8988T (cell line): ENCODE results near the gene PDE1C.

Source experiments
- DNase-seq: peaks from one replicate; pipeline ENCODE4 v3.0.0; 2011

The PDE1C gene

DNA sequence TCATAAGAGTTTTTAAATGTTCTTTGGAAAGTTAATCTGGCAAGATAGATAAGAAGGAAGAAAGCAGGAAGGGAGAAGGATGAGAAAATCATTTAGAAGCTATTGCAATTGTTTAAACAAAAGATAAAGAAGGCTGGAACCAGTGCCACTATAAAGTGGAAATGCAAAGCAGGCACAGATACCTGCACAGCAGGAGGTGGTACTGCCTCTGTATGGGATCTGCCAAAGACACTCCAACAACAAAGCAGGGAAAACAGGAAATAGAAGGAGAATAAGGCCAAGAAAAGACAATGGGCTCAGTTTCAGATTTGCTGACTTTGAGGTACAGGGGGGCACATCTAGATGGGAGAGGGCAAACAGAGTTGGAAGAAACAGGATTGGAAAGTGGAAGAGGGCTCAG is 244.6 kb downstream of the PDE1C start:
- DNase-seq, result no peak

DNA sequence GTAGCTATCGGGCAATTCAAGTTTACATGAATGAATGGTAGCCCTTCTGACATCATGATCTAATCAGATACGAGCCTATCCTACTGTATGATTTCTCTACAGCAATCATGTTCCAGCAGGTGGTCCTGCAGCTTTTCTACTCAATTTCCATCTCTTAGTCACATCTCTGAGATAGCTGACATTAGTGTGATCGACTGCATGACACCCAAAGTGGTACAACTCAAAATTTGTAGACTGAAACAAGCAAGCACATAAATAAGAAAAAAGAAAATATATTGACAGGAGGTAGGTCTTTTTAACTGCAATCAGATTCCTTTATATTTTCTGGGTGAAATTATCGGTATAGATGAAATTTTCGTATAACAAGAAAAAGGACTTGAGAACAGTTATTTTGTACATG is 251.2 kb downstream of the PDE1C start:
- DNase-seq, result no peak

GRCh38 chr7:31816810-31817209 is 253.4 kb downstream of the PDE1C start:
- DNase-seq, result no peak

DNA sequence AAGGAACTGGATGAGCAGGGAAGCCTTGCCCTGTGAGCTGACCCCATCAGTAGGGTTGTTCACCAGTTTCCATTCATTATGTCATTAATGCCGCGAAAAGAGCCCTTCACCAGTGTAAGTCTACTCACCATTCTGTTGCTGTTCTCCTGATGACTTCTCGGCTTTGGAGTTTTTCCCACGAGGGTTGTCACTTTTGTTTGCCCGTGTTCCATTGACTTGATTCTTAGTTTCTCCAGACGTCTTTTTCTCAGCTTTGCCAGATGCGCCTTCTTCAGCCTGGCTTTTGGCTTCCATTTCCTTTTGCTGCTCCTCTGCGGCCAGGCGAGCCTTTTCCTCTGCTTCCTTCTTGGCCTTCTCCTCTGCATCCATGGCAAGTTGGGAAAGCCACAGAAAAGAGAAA is 254.4 kb downstream of the PDE1C start:
- DNase-seq, result no peak

DNA sequence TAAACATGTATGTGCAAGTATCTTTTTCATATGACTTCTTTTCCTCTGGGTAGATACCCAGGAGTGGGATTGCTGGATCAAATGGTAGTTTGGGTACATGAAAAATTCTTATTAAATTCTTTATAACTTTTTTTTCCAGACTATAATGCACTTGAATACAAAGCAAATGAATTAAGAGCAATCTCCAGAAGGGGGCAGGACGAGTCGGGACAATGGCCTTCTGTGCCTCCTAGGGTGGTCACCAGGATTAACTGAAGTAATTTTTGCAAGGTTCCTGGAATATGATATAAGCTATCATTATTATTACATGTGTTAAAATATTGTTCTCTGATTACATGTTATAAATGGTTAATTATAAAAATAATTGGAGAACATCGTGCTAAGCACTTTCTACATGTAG is 256.0 kb downstream of the PDE1C start:
- no peak for DNase-seq

DNA sequence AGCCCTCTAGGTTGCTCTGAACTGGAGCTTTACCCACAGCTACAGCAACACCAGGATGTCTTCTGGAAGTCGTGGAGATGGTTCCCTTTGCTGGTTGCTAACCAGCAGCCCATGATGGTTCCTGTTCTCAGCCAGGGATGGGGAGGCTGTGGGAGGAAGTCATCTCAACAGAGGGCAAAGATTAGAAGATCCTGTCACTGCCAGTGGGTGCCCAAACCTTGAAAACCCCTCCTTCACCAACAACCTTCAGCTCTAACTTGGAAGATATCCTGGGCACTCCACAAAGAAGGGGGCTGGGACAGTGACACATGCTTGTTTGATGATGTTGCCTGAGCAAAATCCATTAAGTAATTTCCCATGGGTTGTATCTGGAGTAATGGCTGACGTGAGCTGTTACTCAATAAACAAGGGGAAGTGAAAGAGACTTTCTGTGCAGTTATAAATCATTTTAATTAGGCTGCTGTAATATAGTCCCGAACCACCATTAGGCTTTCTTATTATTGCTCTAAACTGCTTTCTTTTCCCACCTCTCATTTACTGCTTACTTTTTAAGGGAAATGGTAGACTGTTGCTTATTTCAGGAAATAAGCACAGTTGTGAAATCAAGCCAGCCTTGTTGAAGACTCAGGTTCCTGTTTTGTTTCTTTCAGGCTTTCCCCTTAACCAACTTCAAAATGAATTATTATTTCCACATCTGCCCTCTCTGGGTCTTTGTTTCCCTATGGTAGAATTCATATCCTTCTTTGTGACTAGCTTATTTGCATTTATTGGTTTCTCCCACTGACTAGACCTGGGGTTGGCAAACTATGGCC is 258.4 kb downstream of the PDE1C start:
- no peak for DNase-seq

GRCh38 chr7:31805209-31805818 is 264.9 kb downstream of the PDE1C start:
- no peak for DNase-seq

DNA sequence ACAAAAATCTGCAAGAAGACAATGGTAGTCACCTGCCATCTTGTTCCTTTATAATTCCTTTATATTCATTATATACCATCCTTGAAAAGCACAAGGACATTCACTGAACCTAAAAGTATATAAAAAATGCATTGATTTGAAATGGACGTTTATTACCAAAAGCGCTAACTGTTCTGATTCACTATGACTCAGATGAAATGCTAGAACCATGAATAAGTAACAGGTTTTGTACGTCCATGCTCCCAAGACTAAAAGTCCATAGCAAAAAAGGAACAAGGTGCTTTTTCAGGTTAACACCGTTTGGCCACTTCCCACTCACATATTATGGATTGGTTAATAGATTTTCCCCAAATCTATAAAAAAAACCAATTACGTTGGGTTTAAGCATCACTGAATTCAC is 273.8 kb downstream of the PDE1C start:
- no peak for DNase-seq

- no peak for DNase-seq
Measured at GRCh38 chr7:31794851-31795344, 275.3 kb downstream of the PDE1C start.

GRCh38 chr7:31791881-31792280 is 278.3 kb downstream of the PDE1C start:
- DNase-seq, result no peak

GRCh38 chr7:31788883-31789680 is 281.1 kb downstream of the PDE1C start:
- no peak for DNase-seq

DNA sequence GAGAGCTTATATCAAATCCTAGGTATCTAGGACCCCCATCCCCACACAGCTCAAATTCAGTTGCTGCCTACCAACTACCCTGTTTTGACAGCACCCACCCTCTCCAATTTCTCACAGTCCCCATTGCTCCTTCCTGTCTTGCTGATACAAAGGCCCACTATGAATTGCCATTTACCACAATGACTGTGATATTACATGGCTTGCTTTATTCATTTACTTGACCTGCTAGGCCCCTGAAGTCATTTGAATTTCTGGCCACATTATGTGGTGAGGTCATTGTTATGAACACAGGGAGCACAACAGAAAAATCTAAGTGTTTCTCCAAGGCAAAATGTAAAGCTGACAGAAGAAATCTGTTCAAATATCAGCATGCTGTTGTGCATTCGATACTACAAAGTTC is 281.8 kb downstream of the PDE1C start:
- DNase-seq, result no peak

DNA sequence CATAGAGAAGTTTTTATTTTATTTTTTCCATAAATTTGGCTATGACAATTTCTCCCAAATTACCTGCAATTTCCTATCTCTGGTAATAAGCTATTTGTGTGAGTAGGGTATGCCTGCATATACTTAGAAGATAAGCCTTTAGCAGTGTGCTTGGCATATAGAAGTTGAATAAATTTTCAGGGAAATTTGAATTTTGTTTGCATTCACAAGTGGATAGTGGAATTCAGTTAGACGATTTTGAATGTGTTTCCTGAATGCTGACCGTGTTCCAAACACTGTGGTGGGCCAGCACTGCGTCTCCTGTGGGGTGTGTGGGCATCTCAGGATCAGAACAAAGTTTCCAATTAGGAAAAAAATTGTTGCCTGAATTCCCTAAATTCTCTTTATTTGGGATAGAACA is 283.9 kb downstream of the PDE1C start:
- no peak for DNase-seq

- no peak for DNase-seq
Measured at GRCh38 chr7:31785101-31785500, 285.1 kb downstream of the PDE1C start.

GRCh38 chr7:31783221-31783620 is 287.0 kb downstream of the PDE1C start:
- no peak for DNase-seq

DNA sequence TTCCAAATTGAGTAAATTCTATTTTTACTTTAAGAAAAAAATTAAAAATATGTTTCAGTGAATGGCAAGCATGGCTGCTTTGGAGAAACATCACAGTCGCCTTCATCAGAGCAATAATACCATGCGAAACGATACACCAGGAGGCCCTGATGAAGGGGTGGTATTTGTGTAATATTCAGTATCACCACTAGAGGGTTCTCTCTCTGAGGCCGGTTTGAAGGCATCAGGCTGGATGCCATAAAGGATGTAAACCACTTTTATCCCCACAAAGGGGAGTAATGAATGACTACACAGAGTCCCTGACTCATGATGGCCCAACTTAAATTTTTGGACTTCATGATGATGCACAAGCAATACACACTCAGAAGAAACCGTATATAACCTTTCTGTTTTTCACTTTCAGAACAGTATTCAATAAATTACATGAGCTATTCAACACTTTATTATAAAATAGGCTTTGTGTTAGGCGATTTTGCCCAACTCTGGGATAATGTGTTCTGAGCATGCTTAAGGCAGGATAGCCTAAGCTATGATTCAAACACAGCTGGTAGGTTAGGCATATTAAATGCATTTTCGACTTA is 287.7 kb downstream of the PDE1C start:
- DNase-seq, result no peak

- DNase-seq, result no peak
Measured at GRCh38 chr7:31778296-31778695, 291.9 kb downstream of the PDE1C start.

GRCh38 chr7:31776616-31777015 is 293.6 kb downstream of the PDE1C start:
- DNase-seq, result peak; percentile 33

DNA sequence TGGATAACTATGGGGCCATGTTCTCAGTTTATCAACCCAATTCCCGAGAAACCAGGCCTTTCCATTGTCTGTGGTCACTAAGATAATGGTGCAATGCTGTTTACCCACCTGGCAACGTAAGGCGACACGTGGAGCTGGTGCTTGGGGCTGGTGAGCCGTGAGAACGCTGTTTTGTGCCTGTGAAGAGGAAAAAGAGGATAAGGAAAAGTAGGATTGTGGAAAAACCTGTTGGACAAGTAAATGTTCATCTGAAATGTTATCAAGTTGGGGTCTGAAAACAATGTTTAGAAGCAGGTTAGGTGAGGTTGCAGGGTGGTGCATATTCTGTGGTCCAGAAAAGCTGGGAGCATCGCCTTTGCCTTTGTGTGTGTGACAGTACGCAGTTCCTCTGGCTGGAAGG is 294.7 kb downstream of the PDE1C start:
- DNase-seq, result no peak

DNA sequence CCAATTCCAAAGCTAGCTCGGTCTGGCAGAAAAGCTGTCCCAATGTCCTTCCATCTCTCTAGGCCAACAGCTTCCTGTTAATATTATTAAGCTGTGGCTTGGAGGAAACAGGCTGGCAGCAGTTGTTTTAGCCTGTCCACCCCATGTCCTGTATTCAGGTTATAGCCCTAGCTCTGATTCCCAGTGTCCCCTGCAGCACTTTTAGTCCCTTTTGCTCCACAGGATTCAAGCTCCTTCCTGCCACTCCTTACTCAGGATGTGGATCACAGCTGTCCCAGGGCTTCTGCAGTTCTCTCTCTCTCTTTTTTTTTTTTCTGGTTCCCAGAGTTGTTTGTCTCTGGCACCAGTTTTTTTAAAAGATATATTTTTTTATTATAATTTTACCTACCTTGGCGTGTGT is 298.0 kb downstream of the PDE1C start:
- no peak for DNase-seq

DNA sequence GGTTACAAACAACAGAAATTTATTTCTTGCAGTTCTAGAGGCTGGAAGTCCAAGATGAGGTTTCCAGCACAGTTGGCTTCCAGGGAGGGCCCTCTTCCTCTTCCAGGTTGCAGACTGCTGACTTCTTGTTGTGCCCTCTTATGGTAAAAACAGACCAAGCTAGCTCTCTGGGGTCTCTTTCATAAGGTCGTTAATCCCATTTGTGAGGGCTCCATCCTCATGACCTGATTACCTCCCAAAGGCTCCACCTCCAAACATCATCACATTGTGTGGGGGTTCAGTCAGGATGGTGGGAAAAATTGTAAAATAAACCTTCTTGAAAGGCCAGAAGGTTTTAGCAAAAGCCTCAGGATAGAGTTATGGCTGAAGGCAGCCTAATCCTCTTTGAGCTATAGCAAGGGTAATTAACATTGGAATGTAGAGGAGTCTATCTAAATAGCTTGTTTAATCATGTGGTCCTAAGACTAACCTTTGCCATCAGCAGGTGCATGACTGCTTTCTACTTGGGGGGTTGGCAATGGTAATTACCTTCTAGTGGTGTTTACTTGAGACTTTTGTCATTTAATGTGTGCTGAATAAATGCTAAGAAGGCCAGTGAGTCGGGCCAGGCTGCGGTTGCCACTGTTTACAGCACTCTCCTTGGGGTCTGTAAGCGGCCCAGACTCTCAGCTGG is 302.4 kb downstream of the PDE1C start:
- DNase-seq, result no peak

DNA sequence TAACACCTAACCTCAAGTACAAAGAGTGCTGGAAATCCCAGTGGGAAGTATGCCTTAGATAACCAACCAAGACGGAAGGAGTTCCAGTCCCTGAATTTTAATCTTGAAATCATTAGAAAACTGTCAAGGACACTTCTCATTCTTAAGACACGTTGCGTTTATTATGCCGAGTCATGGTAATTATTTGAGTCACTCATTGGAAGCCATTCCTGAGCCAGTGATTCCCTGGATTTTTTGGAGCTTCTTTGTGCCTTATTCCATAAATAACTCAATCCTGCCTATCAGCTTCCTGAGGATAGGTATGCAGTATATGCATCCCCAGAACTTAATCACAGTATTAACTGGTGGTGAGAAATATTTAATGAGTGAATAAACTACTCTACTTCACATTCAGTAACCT is 305.7 kb downstream of the PDE1C start:
- no peak for DNase-seq

DNA sequence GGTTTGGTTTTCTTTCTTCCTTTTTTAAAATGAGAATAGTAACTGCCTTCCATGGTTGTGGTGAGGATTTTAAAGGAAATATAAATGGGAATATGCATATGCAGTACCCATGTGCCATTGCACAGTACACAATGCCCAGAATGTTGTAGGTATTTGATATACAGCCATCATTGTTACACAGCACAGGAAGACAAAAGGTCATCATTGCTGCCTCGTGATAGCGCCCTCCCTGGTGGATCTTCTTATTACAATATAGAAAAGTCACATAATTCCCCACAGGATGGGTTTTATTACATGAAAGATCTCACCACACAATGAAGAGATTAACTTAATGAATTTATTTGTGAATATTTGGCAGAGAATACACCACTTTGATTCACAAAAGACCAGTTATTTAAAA is 306.7 kb downstream of the PDE1C start:
- DNase-seq, result no peak
